ENCODE data around the gene C2orf92.
"Not testable (repeated sequence)": the region's sequence is repeated elsewhere in the genome, so short reads cannot be mapped to it uniquely, and the experiment has no call there.

The C2orf92 gene

DNA sequence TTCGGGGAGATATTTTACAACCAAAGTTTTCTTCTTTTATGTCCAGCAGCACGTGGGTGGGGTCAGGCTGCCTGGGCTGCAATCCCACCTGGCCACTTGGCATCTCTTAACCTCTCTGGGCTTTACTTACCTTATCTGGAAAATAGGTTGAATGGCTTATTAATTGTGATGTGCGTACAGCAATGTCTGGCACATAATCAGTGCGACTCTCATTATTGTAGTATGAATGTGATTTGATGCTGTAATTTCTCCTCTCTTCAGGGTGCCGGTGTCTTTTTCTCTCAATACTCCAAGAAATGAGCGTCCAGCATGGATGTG is 41.8 kb downstream of the C2orf92 start:
- TF ChIP-seq, protein P1, sequence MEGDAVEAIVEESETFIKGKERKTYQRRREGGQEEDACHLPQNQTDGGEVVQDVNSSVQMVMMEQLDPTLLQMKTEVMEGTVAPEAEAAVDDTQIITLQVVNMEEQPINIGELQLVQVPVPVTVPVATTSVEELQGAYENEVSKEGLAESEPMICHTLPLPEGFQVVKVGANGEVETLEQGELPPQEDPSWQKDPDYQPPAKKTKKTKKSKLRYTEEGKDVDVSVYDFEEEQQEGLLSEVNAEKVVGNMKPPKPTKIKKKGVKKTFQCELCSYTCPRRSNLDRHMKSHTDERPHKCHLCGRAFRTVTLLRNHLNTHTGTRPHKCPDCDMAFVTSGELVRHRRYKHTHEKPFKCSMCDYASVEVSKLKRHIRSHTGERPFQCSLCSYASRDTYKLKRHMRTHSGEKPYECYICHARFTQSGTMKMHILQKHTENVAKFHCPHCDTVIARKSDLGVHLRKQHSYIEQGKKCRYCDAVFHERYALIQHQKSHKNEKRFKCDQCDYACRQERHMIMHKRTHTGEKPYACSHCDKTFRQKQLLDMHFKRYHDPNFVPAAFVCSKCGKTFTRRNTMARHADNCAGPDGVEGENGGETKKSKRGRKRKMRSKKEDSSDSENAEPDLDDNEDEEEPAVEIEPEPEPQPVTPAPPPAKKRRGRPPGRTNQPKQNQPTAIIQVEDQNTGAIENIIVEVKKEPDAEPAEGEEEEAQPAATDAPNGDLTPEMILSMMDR (IDR thresholded peaks at IDR 0.05): no peak
- no peak for DNase-seq (ENCODE audit: low spot score)
- no peak overlapping the region for H3K27ac ChIP-seq
- no peak overlapping the region for H3K4me3 ChIP-seq

GRCh38 chr2:97712175-97712574 is 42.7 kb downstream of the C2orf92 start:
- H3K27ac ChIP-seq; H3K4me3 ChIP-seq; DNase-seq (ENCODE audit: low spot score): not testable (repeated sequence)

DNA sequence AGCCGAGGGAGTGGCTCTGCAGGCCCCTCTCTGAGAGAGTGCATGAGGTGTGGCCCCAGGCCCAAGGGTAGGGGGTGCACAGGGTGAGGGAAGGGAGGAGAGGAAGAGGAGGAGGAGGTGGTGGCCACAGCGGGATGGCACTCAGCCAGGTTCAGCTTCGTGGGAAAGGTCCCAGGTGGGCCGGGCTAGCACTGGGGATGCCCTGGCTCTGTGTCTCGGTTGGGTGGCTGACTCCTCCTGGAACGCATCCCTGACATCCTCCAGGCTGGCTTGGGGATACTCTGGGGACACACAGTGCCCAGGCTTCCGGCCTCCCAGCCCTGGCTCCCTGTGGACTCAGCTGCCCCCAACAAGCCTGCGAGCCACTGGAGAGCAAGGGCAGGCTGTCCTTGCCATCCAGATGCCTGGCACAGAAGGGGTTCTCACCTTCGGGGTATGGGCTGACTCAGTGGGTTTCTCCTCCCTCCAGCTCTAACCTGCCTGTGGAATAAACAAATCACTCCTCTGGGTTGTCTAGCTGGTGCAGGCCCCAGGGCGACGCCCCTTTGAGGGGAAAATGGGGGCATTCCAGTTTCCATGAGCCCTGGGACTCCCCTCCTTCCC is 43.3 kb downstream of the C2orf92 start:
- TF ChIP-seq, protein P1 (IDR thresholded peaks at IDR 0.05): no peak
- no peak for DNase-seq (ENCODE audit: low spot score)
- Histone ChIP-seq H3K27ac (no peak overlapping the region), H3K4me3 (no peak overlapping the region)

DNA sequence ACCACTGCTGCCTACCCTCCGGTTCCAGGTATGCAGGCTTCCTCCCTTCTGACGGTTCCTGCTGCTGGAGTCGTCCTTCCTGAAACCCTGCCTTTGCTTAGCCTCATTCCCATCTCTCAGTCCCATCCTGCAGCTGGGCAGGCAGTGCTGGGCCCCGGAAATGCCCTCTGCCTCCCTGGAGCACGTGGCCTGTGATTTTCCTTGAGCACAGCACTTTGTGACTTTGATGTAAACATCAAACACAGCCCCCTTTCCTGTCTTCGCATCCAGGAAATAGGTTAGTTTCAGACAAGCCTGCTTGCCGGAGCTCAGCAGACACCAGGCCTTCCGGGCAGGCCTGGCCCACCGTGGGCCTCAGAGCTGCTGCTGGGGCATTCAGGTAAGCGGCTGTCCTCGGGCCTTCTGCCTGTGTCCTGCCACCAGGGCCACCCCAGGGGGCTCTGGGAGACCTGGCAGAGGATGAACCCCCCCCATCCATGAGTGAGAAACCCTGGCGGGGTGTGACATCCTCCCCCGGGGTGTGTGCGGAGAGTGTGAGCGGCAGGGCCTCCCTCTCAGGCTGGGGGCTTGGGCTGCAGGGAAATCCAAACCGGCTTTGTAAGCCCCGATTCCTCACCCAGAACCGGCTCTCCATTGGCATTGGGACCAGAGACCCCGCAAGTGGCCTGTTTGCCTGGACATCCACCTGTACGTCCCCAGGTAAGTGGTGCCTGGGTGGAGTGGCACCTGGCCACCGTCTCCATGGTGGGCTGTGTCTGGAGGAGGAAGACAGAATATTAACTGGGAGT is 44.0 kb downstream of the C2orf92 start, which contains the start of gene ZAP70:
TSS of gene ZAP70 (plus strand) at position 281 of the 788 bp plus-strand sequence. CDS start 10,461 bp downstream, outside the sequence.
- TF ChIP-seq, protein P1 (IDR thresholded peaks at IDR 0.05): no peak
- no peak within 1 kb of the TSS for H3K4me3 ChIP-seq
- DNase-seq (ENCODE audit: low spot score): no peak
- no peak within 1 kb of the TSS for H3K27ac ChIP-seq

- Histone ChIP-seq H3K4me3 (no peak overlapping the region), H3K27ac (no peak overlapping the region)
- TF ChIP-seq, protein P1 (IDR thresholded peaks at IDR 0.05): no peak
- DNase-seq (ENCODE audit: low spot score): no peak
Measured at GRCh38 chr2:97714084-97714949, 44.8 kb downstream of the C2orf92 start.

GRCh38 chr2:97714950-97715652 is 45.6 kb downstream of the C2orf92 start:
- no peak overlapping the region for H3K4me3 ChIP-seq
- no peak for DNase-seq (ENCODE audit: low spot score)
- TF ChIP-seq, protein P1 (IDR thresholded peaks at IDR 0.05): no peak
- no peak overlapping the region for H3K27ac ChIP-seq

All from coronary artery (tissue), 2 donors.